GM12892 (cell line): ENCODE measurements around the gene OPRM1.

Experiments
- POLR2A ChIP-seq: IDR thresholded peaks from 2 replicates; pipeline ENCODE4 v1.6.1; 2011; ENCODE audit warnings: low read depth, low read length, control low read depth
- POLR2AphosphoS5 ChIP-seq: IDR thresholded peaks from 2 replicates; pipeline ENCODE4 v1.6.1; 2011; ENCODE audit warnings: low read depth, low read length, control low read depth
- TAF1 ChIP-seq: IDR thresholded peaks from 2 replicates; pipeline ENCODE4 v1.6.1; 2011; ENCODE audit warnings: low read depth, mild to moderate bottlenecking, control low read depth, low read length, borderline replicate concordance

DNA sequence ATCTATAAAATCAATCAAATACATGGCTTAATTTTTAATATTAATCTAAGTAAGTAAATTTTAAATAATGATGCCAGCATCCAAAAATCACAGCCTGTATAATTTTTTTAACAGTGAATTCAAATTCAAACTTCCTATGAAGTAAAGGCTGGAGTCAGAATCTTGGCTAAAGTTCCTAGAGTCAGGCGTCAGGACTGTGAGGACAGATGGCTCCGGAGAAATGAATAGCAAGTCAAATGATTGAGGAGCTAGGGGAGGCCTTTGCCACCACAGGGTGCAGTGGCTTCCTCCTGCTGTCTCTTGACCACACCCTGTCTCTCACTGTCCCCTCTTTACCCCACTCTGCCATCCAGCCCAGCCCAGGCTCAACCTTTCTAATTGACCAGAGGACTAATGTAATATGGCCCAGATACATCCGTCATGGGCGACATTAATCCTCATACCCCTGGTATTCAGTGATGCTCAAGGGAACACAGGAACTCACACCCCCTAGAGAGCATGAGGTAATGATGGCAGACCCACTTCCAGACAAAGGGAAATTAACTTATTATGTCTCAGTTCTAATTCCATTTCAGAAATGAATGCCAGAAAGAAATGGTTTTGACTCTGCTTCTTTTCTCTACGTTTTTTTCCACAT, 53.4 kb downstream of the OPRM1 start:
- TF ChIP-seq POLR2AphosphoS5 (no peak), POLR2A (no peak), TAF1 (no peak)
